Neural cell (in vitro differentiated cells): ENCODE results near the gene NOTCH4.
"Not testable (repeated sequence)": the region's sequence is repeated elsewhere in the genome, so short reads cannot be mapped to it uniquely, and the experiment has no call there.

Experiments
- EZH2 ChIP-seq: fragments of 200-600, 300-800 bp; shearing (Covaris generic), sonication (generic); IDR thresholded peaks from 2 replicates; pipeline ENCODE4 v1.6.1; 2014; ENCODE audit warnings: antibody characterized with exemption, low read length, borderline replicate concordance, mild to moderate bottlenecking; ENCODE audit not compliant: insufficient read depth, poor library complexity, severe bottlenecking
- POLR2AphosphoS5 ChIP-seq: IDR thresholded peaks from 2 replicates; pipeline ENCODE4 v1.6.1; 2012
- TF ChIP-seq, protein P1 (sequence below): fragments of 450-650 bp; IDR thresholded peaks from 2 replicates; pipeline ENCODE4 v1.5.1; 2014; ENCODE audit warnings: antibody characterized with exemption, mild to moderate bottlenecking, moderate library complexity; ENCODE audit not compliant: poor library complexity, severe bottlenecking
- TF ChIP-seq, protein P2 (sequence below): IDR thresholded peaks from 2 replicates; pipeline ENCODE4 v1.6.1; 2012; ENCODE audit warnings: borderline replicate concordance

DNA sequence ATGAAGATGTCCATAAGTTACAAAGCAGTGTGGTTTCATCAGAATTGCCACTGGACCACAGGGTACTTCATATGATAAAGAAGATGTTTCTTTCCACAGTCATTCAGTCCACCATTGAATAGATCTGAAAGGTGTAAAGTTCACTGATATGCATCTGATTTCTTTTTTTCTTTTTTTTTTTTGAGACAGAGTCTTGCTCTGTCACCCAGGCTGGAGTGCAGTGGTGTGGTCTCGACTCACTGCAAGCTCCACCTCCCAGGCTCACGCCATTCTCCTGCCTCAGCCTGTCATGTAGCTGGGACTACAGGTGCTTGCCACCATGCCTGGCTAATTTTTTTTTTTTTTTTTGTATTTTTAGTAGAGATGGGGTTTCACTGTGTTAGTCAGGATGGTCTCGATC, 44.6 kb upstream of the NOTCH4 start:
- not testable (repeated sequence) for TF ChIP-seq POLR2AphosphoS5, EZH2
- TF ChIP-seq, protein P1, sequence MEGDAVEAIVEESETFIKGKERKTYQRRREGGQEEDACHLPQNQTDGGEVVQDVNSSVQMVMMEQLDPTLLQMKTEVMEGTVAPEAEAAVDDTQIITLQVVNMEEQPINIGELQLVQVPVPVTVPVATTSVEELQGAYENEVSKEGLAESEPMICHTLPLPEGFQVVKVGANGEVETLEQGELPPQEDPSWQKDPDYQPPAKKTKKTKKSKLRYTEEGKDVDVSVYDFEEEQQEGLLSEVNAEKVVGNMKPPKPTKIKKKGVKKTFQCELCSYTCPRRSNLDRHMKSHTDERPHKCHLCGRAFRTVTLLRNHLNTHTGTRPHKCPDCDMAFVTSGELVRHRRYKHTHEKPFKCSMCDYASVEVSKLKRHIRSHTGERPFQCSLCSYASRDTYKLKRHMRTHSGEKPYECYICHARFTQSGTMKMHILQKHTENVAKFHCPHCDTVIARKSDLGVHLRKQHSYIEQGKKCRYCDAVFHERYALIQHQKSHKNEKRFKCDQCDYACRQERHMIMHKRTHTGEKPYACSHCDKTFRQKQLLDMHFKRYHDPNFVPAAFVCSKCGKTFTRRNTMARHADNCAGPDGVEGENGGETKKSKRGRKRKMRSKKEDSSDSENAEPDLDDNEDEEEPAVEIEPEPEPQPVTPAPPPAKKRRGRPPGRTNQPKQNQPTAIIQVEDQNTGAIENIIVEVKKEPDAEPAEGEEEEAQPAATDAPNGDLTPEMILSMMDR: not testable (repeated sequence)
- TF ChIP-seq, protein P2, sequence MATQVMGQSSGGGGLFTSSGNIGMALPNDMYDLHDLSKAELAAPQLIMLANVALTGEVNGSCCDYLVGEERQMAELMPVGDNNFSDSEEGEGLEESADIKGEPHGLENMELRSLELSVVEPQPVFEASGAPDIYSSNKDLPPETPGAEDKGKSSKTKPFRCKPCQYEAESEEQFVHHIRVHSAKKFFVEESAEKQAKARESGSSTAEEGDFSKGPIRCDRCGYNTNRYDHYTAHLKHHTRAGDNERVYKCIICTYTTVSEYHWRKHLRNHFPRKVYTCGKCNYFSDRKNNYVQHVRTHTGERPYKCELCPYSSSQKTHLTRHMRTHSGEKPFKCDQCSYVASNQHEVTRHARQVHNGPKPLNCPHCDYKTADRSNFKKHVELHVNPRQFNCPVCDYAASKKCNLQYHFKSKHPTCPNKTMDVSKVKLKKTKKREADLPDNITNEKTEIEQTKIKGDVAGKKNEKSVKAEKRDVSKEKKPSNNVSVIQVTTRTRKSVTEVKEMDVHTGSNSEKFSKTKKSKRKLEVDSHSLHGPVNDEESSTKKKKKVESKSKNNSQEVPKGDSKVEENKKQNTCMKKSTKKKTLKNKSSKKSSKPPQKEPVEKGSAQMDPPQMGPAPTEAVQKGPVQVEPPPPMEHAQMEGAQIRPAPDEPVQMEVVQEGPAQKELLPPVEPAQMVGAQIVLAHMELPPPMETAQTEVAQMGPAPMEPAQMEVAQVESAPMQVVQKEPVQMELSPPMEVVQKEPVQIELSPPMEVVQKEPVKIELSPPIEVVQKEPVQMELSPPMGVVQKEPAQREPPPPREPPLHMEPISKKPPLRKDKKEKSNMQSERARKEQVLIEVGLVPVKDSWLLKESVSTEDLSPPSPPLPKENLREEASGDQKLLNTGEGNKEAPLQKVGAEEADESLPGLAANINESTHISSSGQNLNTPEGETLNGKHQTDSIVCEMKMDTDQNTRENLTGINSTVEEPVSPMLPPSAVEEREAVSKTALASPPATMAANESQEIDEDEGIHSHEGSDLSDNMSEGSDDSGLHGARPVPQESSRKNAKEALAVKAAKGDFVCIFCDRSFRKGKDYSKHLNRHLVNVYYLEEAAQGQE: not testable (repeated sequence)
